DOHH2 (cell line): Measurements from ENCODE around the gene ICAM1.

Source experiments
- CTCF ChIP-seq: fragments of 200-600 bp; sonication (generic); IDR thresholded peaks from one replicate; pipeline ENCODE4 v1.5.1; 2014; ENCODE audit warnings: antibody characterized with exemption, mild to moderate bottlenecking, low read depth, low read length; ENCODE audit not compliant: poor library complexity, severe bottlenecking
- EZH2phosphoT487 ChIP-seq: fragments of 200-600 bp; sonication (generic); IDR thresholded peaks from 2 replicates; pipeline ENCODE4 v1.6.1; 2017; ENCODE audit warnings: borderline replicate concordance, mild to moderate bottlenecking, antibody characterized with exemption, low read length, moderate library complexity, mixed read lengths

- no peak for TF ChIP-seq CTCF
- TF ChIP-seq EZH2phosphoT487 = no peak
Observed at GRCh38 chr19:10230861-10231611, 39.9 kb upstream of the ICAM1 start, which contains the start of gene S1PR2.
